Measurements from ENCODE around the gene WNT9B.
"Not testable (repeated sequence)": the region's sequence is repeated elsewhere in the genome, so short reads cannot be mapped to it uniquely, and the experiment has no call there.

The WNT9B gene

DNA sequence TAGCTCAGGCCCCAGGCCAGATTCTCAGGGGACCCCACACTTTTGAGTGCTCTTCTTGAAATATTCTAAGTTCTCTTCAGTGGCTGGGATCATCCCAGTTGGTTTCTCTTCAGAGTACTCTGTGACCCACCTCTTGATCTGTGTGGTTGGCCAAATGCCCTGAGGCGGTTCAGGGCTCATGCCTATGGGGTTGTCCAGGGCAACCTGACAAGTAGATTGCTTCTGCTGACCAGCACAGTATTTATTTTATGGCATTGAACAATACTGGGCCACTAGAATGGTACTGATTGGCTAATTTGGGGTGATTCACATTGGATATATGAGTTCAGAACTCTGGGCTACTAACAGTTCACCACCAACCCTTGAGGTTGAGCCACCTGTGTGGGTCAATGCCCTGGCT is 64.2 kb downstream of the WNT9B start:
- H3K27me3 ChIP-seq (replicated peaks), result peaks cover 3% of the 10 kb centered on the region
- TF ChIP-seq, protein P1, sequence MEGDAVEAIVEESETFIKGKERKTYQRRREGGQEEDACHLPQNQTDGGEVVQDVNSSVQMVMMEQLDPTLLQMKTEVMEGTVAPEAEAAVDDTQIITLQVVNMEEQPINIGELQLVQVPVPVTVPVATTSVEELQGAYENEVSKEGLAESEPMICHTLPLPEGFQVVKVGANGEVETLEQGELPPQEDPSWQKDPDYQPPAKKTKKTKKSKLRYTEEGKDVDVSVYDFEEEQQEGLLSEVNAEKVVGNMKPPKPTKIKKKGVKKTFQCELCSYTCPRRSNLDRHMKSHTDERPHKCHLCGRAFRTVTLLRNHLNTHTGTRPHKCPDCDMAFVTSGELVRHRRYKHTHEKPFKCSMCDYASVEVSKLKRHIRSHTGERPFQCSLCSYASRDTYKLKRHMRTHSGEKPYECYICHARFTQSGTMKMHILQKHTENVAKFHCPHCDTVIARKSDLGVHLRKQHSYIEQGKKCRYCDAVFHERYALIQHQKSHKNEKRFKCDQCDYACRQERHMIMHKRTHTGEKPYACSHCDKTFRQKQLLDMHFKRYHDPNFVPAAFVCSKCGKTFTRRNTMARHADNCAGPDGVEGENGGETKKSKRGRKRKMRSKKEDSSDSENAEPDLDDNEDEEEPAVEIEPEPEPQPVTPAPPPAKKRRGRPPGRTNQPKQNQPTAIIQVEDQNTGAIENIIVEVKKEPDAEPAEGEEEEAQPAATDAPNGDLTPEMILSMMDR (IDR thresholded peaks at IDR 0.05; ENCODE audit: low read depth, low read length, missing control alignments), result no peak
- no peaks in the 10 kb centered on the region for H3K36me3 ChIP-seq (replicated peaks)
- DNase-seq, result no peak
- no peak overlapping the region for H3K27ac ChIP-seq
- in situ Hi-C loops (cut with HindIII; ENCODE audit: low pct_ligation_motif_present, low sequenced_read_pairs), result no loop called here
- no peak overlapping the region for H3K4me3 ChIP-seq (ENCODE audit: low read depth, low read length)

GRCh38 chr17:46916211-46916610 is 64.8 kb downstream of the WNT9B start:
- H3K27ac ChIP-seq, result no peak overlapping the region
- in situ Hi-C loops (cut with HindIII; ENCODE audit: low pct_ligation_motif_present, low sequenced_read_pairs), result no loop called here
- DNase-seq, result no peak
- H3K36me3 ChIP-seq (replicated peaks), result no peaks in the 10 kb centered on the region
- peaks cover 3% of the 10 kb centered on the region for H3K27me3 ChIP-seq (replicated peaks)
- no peak overlapping the region for H3K4me3 ChIP-seq (ENCODE audit: low read depth, low read length)
- TF ChIP-seq, protein P1 (IDR thresholded peaks at IDR 0.05; ENCODE audit: low read depth, low read length, missing control alignments), result no peak

- DNase-seq, result no peak
- TF ChIP-seq, protein P1 (IDR thresholded peaks at IDR 0.05; ENCODE audit: low read depth, low read length, missing control alignments), result no peak
- H3K27me3 ChIP-seq (replicated peaks), result peaks cover 3% of the 10 kb centered on the region
- in situ Hi-C loops (cut with HindIII; ENCODE audit: low pct_ligation_motif_present, low sequenced_read_pairs), result no loop called here
- no peak overlapping the region for H3K4me3 ChIP-seq (ENCODE audit: low read depth, low read length)
- H3K36me3 ChIP-seq (replicated peaks), result no peaks in the 10 kb centered on the region
- H3K27ac ChIP-seq, result no peak overlapping the region
These were observed 65.2 kb downstream of the WNT9B start for GRCh38 chr17:46916623-46917022.

DNA sequence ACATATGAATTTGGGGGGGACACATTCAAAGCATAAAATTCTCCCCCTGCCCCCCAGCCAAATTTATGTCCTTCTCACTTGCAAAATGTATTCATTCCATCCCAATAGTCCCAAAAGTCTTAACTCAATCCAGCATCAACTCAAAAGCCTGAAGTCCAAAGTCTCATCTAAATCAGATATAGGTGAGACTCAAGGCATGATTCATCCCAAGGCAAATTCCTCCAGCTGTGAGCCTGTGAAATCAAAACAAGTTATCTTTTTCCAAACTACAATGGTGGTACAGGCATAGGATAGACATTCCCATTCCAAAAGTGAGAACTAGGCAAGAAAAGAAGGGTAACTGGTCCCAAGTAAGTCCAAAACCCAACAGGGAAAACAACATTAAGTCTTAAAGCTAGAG is 65.7 kb downstream of the WNT9B start:
- Histone ChIP-seq H3K27ac (no peak overlapping the region), H3K36me3 (replicated peaks) (no peaks in the 10 kb centered on the region), H3K4me3 (ENCODE audit: low read depth, low read length) (no peak overlapping the region), H3K27me3 (replicated peaks) (peaks cover 3% of the 10 kb centered on the region)
- TF ChIP-seq, protein P1 (IDR thresholded peaks at IDR 0.05; ENCODE audit: low read depth, low read length, missing control alignments), result no peak
- in situ Hi-C loops (cut with HindIII; ENCODE audit: low pct_ligation_motif_present, low sequenced_read_pairs), result no loop called here
- no peak for DNase-seq

DNA sequence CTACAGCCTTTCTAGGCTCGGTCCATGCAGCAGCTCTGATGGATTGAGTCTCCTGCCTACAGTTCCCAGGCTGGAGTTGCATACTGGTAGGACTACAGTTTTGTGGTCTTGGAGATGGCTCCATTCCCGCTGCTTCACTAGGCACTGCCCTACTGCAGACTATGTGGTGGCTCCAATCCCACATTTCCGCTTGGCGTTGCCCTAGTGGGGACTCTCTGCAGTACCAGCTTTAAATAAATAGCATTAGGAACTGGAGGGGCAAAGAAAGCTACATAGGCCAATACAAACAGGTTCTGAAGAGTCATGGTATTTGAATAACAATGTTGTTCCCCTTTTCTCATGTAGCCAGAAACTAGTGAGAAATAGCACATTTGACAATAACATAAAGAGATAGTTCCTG is 66.1 kb downstream of the WNT9B start:
- Histone ChIP-seq H3K36me3 (replicated peaks) (no peaks in the 10 kb centered on the region), H3K27me3 (replicated peaks) (peaks cover 2% of the 10 kb centered on the region), H3K27ac (no peak overlapping the region), H3K4me3 (ENCODE audit: low read depth, low read length) (no peak overlapping the region)
- TF ChIP-seq, protein P1 (IDR thresholded peaks at IDR 0.05; ENCODE audit: low read depth, low read length, missing control alignments), result no peak
- no peak for DNase-seq
- in situ Hi-C loops (cut with HindIII; ENCODE audit: low pct_ligation_motif_present, low sequenced_read_pairs), result no loop called here

GRCh38 chr17:46921962-46922361 is 70.6 kb downstream of the WNT9B start:
- H3K36me3 ChIP-seq (replicated peaks); H3K27ac ChIP-seq; DNase-seq; in situ Hi-C loops (cut with HindIII; ENCODE audit: low pct_ligation_motif_present, low sequenced_read_pairs); H3K4me3 ChIP-seq (ENCODE audit: low read depth, low read length); H3K27me3 ChIP-seq (replicated peaks): not testable (repeated sequence)
